ENCODE measurements around the gene NR4A3. TPM values are rescaled to one million over a fixed set of nuclear protein-coding genes. Genes with fewer than 3 reads are reported as not detected.

NR4A3 gene
- total RNA-seq, 6 experiments from 2014 or later: 1.2 to 3.1 (median 2.4) TPM

DNA sequence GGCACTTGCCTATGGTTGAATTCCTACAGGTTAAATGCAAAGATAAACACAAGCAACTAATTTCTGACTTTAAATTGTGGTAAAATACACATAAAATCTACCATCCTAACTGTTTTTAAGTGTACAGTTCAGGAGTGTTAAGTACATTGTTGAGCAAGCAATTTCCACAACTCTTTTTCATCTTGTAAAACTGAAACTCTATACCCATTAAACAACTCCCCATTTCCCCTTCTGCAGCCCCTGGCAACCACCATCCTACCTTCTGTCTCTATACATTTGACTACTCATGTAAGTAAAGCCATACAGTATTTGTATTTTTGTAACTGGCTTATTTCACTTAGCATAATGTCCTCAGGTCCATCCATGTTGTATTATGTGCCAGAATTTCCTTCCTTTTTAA, 46.3 kb downstream of the NR4A3 start:
- Mint-ChIP-seq H3K9me3 (no peaks in the 10 kb centered on the region), H3K27ac (no peak overlapping the region), H3K36me3 (ENCODE audit: low read depth) (no peaks in the 10 kb centered on the region), H3K4me1 (ENCODE audit: low read depth) (peaks cover 41% of the 10 kb centered on the region), H3K4me3 (no peak overlapping the region), H3K27me3 (ENCODE audit: insufficient read depth) (no peaks in the 10 kb centered on the region)
- TF ChIP-seq, protein P1, sequence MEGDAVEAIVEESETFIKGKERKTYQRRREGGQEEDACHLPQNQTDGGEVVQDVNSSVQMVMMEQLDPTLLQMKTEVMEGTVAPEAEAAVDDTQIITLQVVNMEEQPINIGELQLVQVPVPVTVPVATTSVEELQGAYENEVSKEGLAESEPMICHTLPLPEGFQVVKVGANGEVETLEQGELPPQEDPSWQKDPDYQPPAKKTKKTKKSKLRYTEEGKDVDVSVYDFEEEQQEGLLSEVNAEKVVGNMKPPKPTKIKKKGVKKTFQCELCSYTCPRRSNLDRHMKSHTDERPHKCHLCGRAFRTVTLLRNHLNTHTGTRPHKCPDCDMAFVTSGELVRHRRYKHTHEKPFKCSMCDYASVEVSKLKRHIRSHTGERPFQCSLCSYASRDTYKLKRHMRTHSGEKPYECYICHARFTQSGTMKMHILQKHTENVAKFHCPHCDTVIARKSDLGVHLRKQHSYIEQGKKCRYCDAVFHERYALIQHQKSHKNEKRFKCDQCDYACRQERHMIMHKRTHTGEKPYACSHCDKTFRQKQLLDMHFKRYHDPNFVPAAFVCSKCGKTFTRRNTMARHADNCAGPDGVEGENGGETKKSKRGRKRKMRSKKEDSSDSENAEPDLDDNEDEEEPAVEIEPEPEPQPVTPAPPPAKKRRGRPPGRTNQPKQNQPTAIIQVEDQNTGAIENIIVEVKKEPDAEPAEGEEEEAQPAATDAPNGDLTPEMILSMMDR (IDR thresholded peaks at IDR 0.05): no peak
- no peak for DNase-seq

DNA sequence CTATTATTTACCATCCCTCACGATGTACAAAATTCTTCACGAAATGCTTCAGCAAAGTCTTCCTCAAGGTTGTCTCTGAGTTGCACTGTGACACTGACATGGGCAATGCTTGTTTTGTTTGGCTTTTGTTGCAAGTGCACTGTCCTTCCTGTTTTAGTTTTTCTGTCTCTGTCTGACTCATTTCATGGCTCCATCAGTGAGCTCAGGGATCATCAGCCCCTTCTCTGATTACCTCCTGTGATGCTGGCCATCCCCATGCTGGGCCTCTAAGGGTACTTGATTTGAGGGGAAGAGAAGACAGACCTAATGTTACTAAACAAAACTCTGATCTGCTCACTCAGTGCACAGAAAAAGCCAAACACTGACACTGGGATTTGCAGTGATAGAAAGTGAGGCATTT, 47.2 kb downstream of the NR4A3 start:
- no peaks in the 10 kb centered on the region for H3K9me3 Mint-ChIP-seq
- no peaks in the 10 kb centered on the region for H3K36me3 Mint-ChIP-seq (ENCODE audit: low read depth)
- H3K4me3 Mint-ChIP-seq: no peak overlapping the region
- TF ChIP-seq, protein P1 (IDR thresholded peaks at IDR 0.05): no peak
- H3K27me3 Mint-ChIP-seq (ENCODE audit: insufficient read depth): no peaks in the 10 kb centered on the region
- DNase-seq: no peak
- peaks cover 50% of the 10 kb centered on the region for H3K4me1 Mint-ChIP-seq (ENCODE audit: low read depth)
- H3K27ac Mint-ChIP-seq: no peak overlapping the region; the same call in 1 of the 2 replicates

DNA sequence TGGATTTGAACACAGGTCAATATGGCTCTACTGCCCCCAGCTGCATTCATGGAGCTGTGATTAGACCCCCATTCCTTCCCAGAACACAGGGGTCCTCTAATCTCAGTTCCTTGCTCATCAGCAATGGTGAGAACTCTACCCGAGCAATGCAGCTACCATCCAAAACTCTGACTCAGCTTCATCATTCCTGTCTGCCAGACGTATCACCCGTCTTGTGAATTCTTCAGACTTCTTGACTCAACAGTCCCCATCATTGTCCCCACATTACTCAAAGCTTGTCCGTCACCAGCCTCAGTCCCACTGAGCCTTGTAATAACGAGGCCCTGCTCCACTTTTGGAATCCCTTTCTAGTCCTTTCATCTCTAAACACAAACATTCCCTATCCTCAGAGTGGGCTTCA, 48.4 kb downstream of the NR4A3 start:
- DNase-seq: peak; percentile 33
- no peaks in the 10 kb centered on the region for H3K9me3 Mint-ChIP-seq
- TF ChIP-seq, protein P1 (IDR thresholded peaks at IDR 0.05): no peak
- H3K36me3 Mint-ChIP-seq (ENCODE audit: low read depth): no peaks in the 10 kb centered on the region
- H3K27me3 Mint-ChIP-seq (ENCODE audit: insufficient read depth): no peaks in the 10 kb centered on the region
- H3K27ac Mint-ChIP-seq: peak overlapping the region; percentile 0; the same call in 1 of the 2 replicates
- H3K4me1 Mint-ChIP-seq (ENCODE audit: low read depth): peaks cover 56% of the 10 kb centered on the region
- H3K4me3 Mint-ChIP-seq: no peak overlapping the region

DNA sequence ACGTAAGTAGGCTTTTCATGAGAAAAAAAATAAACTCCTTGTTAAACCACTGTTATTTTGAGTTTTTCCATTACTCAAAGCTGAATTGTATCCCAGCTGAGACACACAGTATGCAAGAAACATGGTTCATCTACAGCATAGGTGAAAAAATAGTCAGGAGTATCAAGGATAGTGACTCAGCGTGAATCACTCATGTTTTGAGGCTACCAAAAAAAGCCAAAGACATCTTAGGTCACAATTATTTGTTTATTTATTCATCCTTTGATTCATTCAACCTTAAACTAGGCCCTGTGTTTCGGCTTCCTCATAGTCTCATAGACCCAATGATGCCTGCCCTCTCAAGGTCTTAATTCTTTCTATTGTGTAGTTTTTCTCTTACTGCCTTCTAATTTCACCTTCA, 51.8 kb downstream of the NR4A3 start:
- Mint-ChIP-seq H3K27ac (peak overlapping the region; percentile 24), H3K9me3 (no peaks in the 10 kb centered on the region), H3K27me3 (ENCODE audit: insufficient read depth) (no peaks in the 10 kb centered on the region), H3K4me3 (no peak overlapping the region), H3K36me3 (ENCODE audit: low read depth) (no peaks in the 10 kb centered on the region), H3K4me1 (ENCODE audit: low read depth) (peaks cover 45% of the 10 kb centered on the region)
- DNase-seq: peak; percentile 61
- TF ChIP-seq, protein P1 (IDR thresholded peaks at IDR 0.05): no peak

DNA sequence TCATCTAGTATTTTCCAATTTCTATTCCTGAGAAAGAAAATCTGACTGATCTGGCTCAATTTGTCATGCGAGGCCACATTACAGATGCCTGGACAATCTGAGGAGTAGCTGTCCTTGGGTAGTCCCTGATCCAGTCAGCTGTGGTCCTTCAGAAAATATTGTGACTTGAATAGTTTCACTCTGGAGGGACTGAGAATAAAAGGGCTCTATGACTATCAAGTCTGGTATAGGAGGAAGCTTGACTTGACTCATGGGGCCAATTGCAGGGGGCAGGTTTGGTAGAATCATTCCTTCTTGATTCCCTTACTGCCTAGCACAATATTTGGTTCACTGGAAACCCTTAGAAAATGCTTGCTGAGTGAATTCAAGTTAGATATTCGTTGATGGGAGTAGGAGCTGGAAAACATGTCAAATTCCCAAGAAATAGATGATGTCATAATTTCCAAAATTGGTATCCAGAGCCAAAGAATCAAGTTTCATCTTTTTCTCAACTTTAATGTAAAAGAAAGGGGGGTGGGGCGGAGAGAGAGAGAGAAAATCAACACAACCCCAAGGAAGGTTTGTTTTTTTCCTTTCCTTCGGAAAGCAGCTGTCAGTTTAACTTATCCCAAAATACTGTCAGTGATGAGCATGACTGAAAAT, 52.4 kb downstream of the NR4A3 start:
- Mint-ChIP-seq H3K27me3 (ENCODE audit: insufficient read depth) (no peaks in the 10 kb centered on the region), H3K9me3 (no peaks in the 10 kb centered on the region), H3K4me1 (ENCODE audit: low read depth) (peaks cover 45% of the 10 kb centered on the region), H3K27ac (peak overlapping the region; percentile 24), H3K4me3 (no peak overlapping the region), H3K36me3 (ENCODE audit: low read depth) (no peaks in the 10 kb centered on the region)
- no peak for DNase-seq
- TF ChIP-seq, protein P1 (IDR thresholded peaks at IDR 0.05): no peak
